Activated CD4-positive, alpha-beta T cell treated with anti-CD3 and anti-CD28 coated beads, Interleukin-2, amount 10 ng/mL, durations not matched to agents 24 days and 14 days (primary cell): ENCODE results near the gene CD160. TPM values are rescaled to one million over a fixed set of nuclear protein-coding genes. Genes with fewer than 3 reads are reported as not detected.
"Not testable (repeated sequence)": the region's sequence is repeated elsewhere in the genome, so short reads cannot be mapped to it uniquely, and the experiment has no call there.

Experiments
- DNase-seq: peaks from one replicate; pipeline ENCODE4 v3.0.0; 2022
- H3K27ac Mint-ChIP-seq: one replicate; pipeline ENCODE4 v1.8.0; 2022; ENCODE audit warnings: mild to moderate bottlenecking, mixed read lengths
- H3K27me3 Mint-ChIP-seq: one replicate; pipeline ENCODE4 v1.8.0; 2022; ENCODE audit warnings: mixed read lengths
- H3K36me3 Mint-ChIP-seq: one replicate; pipeline ENCODE4 v1.8.0; 2022; ENCODE audit warnings: low read depth, mild to moderate bottlenecking, mixed read lengths
- H3K4me1 Mint-ChIP-seq: one replicate; pipeline ENCODE4 v1.8.0; 2021; ENCODE audit warnings: mixed read lengths
- H3K4me3 Mint-ChIP-seq: one replicate; pipeline ENCODE4 v1.8.0; 2022; ENCODE audit warnings: mild to moderate bottlenecking, moderate library complexity, mixed read lengths
- H3K9me3 Mint-ChIP-seq: one replicate; pipeline ENCODE4 v1.8.0; 2021; ENCODE audit warnings: mixed read lengths
- intact Hi-C: fragments of 100-400 bp; cut with micrococcal nuclease; formaldehyde crosslinking; loops from one replicate; pipeline ENCODE4 v1.15.1; 2023
- total RNA-seq: library from RNA; stranded (reverse); gene quantifications from 2 replicates; pipeline ENCODE4 v1.2.3, GENCODE V29; 2022

Gene CD160
- total RNA-seq, 1 donor from 2014 or later, result not detected

- H3K27ac Mint-ChIP-seq, result no peak overlapping the region
- H3K27me3 Mint-ChIP-seq, result peaks cover 43% of the 10 kb centered on the region
- no peak for DNase-seq
- no peaks in the 10 kb centered on the region for H3K4me1 Mint-ChIP-seq
- intact Hi-C loops, result no loop called here
- H3K4me3 Mint-ChIP-seq, result no peak overlapping the region
- H3K9me3 Mint-ChIP-seq, result no peaks in the 10 kb centered on the region
- H3K36me3 Mint-ChIP-seq, result no peaks in the 10 kb centered on the region
Observed at GRCh38 chr1:145701306-145701862, 17.9 kb upstream of the CD160 start.

- no peaks in the 10 kb centered on the region for H3K4me1 Mint-ChIP-seq
- no peaks in the 10 kb centered on the region for H3K9me3 Mint-ChIP-seq
- peaks cover 39% of the 10 kb centered on the region for H3K27me3 Mint-ChIP-seq
- DNase-seq, result no peak
- H3K4me3 Mint-ChIP-seq, result no peak overlapping the region
- no peak overlapping the region for H3K27ac Mint-ChIP-seq
- H3K36me3 Mint-ChIP-seq, result no peaks in the 10 kb centered on the region
- intact Hi-C loops, result no loop called here
Observed at GRCh38 chr1:145702052-145702451, 17.2 kb upstream of the CD160 start.

GRCh38 chr1:145702826-145703225 is 16.5 kb upstream of the CD160 start:
- intact Hi-C loops, result no loop called here
- Mint-ChIP-seq H3K27me3 (peaks cover 40% of the 10 kb centered on the region), H3K27ac (no peak overlapping the region), H3K4me1 (no peaks in the 10 kb centered on the region), H3K36me3 (no peaks in the 10 kb centered on the region), H3K4me3 (no peak overlapping the region), H3K9me3 (no peaks in the 10 kb centered on the region)
- no peak for DNase-seq

GRCh38 chr1:145705622-145706021 is 13.7 kb upstream of the CD160 start:
- Mint-ChIP-seq H3K4me3 (no peak overlapping the region), H3K27ac (no peak overlapping the region), H3K4me1 (no peaks in the 10 kb centered on the region), H3K27me3 (peaks cover 35% of the 10 kb centered on the region), H3K36me3 (no peaks in the 10 kb centered on the region), H3K9me3 (no peaks in the 10 kb centered on the region)
- no peak for DNase-seq
- intact Hi-C loops, result no loop called here

GRCh38 chr1:145706086-145706664 is 13.1 kb upstream of the CD160 start:
- Mint-ChIP-seq H3K36me3 (no peaks in the 10 kb centered on the region), H3K27ac (no peak overlapping the region), H3K9me3 (no peaks in the 10 kb centered on the region), H3K4me1 (no peaks in the 10 kb centered on the region), H3K27me3 (peaks cover 33% of the 10 kb centered on the region), H3K4me3 (no peak overlapping the region)
- intact Hi-C loops, result no loop called here
- no peak for DNase-seq

- Mint-ChIP-seq H3K27ac (no peak within 1 kb of the TSS), H3K9me3 (no peaks in the 10 kb centered on the region), H3K4me1 (no peaks in the 10 kb centered on the region), H3K36me3 (no peaks in the 10 kb centered on the region), H3K4me3 (no peak within 1 kb of the TSS), H3K27me3 (peaks cover 27% of the 10 kb centered on the region)
- intact Hi-C loops, result no loop called here
- no peak for DNase-seq
Observed at GRCh38 chr1:145707183-145707867, 12.0 kb upstream of the CD160 start, which contains the start of gene PDZK1. TSS of gene PDZK1 (minus strand) at chr1:145707368. CDS start at chr1:145688021, 19,347 bp downstream.

- H3K36me3 Mint-ChIP-seq, result no peaks in the 10 kb centered on the region
- DNase-seq, result no peak
- intact Hi-C loops, result no loop called here
- no peak overlapping the region for H3K27ac Mint-ChIP-seq
- H3K4me3 Mint-ChIP-seq, result no peak overlapping the region
- H3K27me3 Mint-ChIP-seq, result peaks cover 27% of the 10 kb centered on the region
- H3K4me1 Mint-ChIP-seq, result no peaks in the 10 kb centered on the region
- no peaks in the 10 kb centered on the region for H3K9me3 Mint-ChIP-seq
Observed at GRCh38 chr1:145708063-145708462, 11.2 kb upstream of the CD160 start.

- H3K4me3 Mint-ChIP-seq, result no peak overlapping the region
- no peaks in the 10 kb centered on the region for H3K9me3 Mint-ChIP-seq
- H3K27ac Mint-ChIP-seq, result no peak overlapping the region
- H3K4me1 Mint-ChIP-seq, result no peaks in the 10 kb centered on the region
- no peak for DNase-seq
- H3K27me3 Mint-ChIP-seq, result peaks cover 15% of the 10 kb centered on the region
- intact Hi-C loops, result no loop called here
- no peaks in the 10 kb centered on the region for H3K36me3 Mint-ChIP-seq
Observed at GRCh38 chr1:145710291-145711027, 8.8 kb upstream of the CD160 start.

GRCh38 chr1:145711213-145711651 is 8.1 kb upstream of the CD160 start:
- Mint-ChIP-seq H3K36me3 (no peaks in the 10 kb centered on the region), H3K9me3 (no peaks in the 10 kb centered on the region), H3K27ac (no peak overlapping the region), H3K27me3 (peaks cover 13% of the 10 kb centered on the region), H3K4me3 (no peak overlapping the region), H3K4me1 (no peaks in the 10 kb centered on the region)
- DNase-seq, result no peak
- intact Hi-C loops, result no loop called here

GRCh38 chr1:145714524-145715111 is 4.7 kb upstream of the CD160 start:
- no peak overlapping the region for H3K4me3 Mint-ChIP-seq
- no peaks in the 10 kb centered on the region for H3K36me3 Mint-ChIP-seq
- intact Hi-C loops, result no loop called here

GRCh38 chr1:145716641-145717345 is 2.5 kb upstream of the CD160 start:
- intact Hi-C loops, result no loop called here
- H3K36me3 Mint-ChIP-seq, result no peaks in the 10 kb centered on the region
- H3K4me1 Mint-ChIP-seq, result peaks cover 17% of the 10 kb centered on the region
- H3K27ac Mint-ChIP-seq, result no peak overlapping the region
- peaks cover 17% of the 10 kb centered on the region for H3K27me3 Mint-ChIP-seq
- DNase-seq, result no peak
- H3K9me3 Mint-ChIP-seq, result no peaks in the 10 kb centered on the region
- H3K4me3 Mint-ChIP-seq, result no peak overlapping the region

More at GRCh38 chr1:145714524-145715111, 4.7 kb upstream of the CD160 start:
- no peak for DNase-seq
- H3K4me1 Mint-ChIP-seq, result peaks cover 4% of the 10 kb centered on the region
- no peak overlapping the region for H3K27ac Mint-ChIP-seq
- H3K9me3 Mint-ChIP-seq, result no peaks in the 10 kb centered on the region
- H3K27me3 Mint-ChIP-seq, result peaks cover 7% of the 10 kb centered on the region

- H3K36me3 Mint-ChIP-seq, result no peaks in the 10 kb centered on the region
- intact Hi-C loops, result no loop called here
- peaks cover 23% of the 10 kb centered on the region for H3K27me3 Mint-ChIP-seq
- no peak for DNase-seq
- no peak overlapping the region for H3K27ac Mint-ChIP-seq
- no peak overlapping the region for H3K4me3 Mint-ChIP-seq
- H3K9me3 Mint-ChIP-seq, result no peaks in the 10 kb centered on the region
- H3K4me1 Mint-ChIP-seq, result peaks cover 17% of the 10 kb centered on the region
Observed at GRCh38 chr1:145717833-145718232, 1.5 kb upstream of the CD160 start.

GRCh38 chr1:145718465-145718864 is 834 bp upstream of the CD160 start:
- H3K27me3 Mint-ChIP-seq, result peaks cover 26% of the 10 kb centered on the region
- intact Hi-C loops, result not testable (repeated sequence)

More at GRCh38 chr1:145718465-145718864, 834 bp upstream of the CD160 start:
- not testable (repeated sequence) for H3K27ac Mint-ChIP-seq, H3K9me3 Mint-ChIP-seq, H3K4me3 Mint-ChIP-seq, DNase-seq, H3K36me3 Mint-ChIP-seq
- peaks cover 17% of the 10 kb centered on the region for H3K4me1 Mint-ChIP-seq
